Stimulated activated CD4-positive, alpha-beta T cell treated with anti-CD3 and anti-CD28 coated beads, Interleukin-15, amount 100 ng/mL, for 24 hours (primary cell): ENCODE results near the gene TUBB8B.
"Not testable (repeated sequence)": the region's sequence is repeated elsewhere in the genome, so short reads cannot be mapped to it uniquely, and the experiment has no call there.

ENCODE experiments used
- DNase-seq: peaks from one replicate; pipeline ENCODE4 v3.0.0-alpha.2; 2020

TUBB8B gene

GRCh38 chr18:11383-12274, 37.8 kb downstream of the TUBB8B start:
- not testable (repeated sequence) for DNase-seq

GRCh38 chr18:10624-11184, 38.7 kb downstream of the TUBB8B start:
- peak; percentile 2 for DNase-seq

- not testable (repeated sequence) for DNase-seq
These were observed 39.5 kb downstream of the TUBB8B start for GRCh38 chr18:9937-10336.
